Suprapubic skin (tissue), 4 donors: Measurements from ENCODE around the gene PDE3B. TPM values are rescaled to one million over a fixed set of nuclear protein-coding genes. Genes with fewer than 3 reads are reported as not detected.
"Not testable (repeated sequence)": the region's sequence is repeated elsewhere in the genome, so short reads cannot be mapped to it uniquely, and the experiment has no call there.

ENCODE experiments used
- DNase-seq, 2 donors: peaks; one replicate each; pipeline ENCODE4 v3.0.0-alpha.2; 2019; ENCODE audit warnings: low spot score in 2 of 2
- H3K27ac ChIP-seq: fragments of 200-600 bp; sonication (generic); one replicate; pipeline ENCODE4 v1.5.1; 2019
- H3K27me3 ChIP-seq: fragments of 200-600 bp; sonication (generic); one replicate; pipeline ENCODE4 v1.5.1; 2019
- H3K36me3 ChIP-seq: fragments of 200-600 bp; sonication (generic); one replicate; pipeline ENCODE4 v1.5.1; 2019
- H3K4me1 ChIP-seq: fragments of 200-600 bp; sonication (generic); one replicate; pipeline ENCODE4 v1.5.1; 2019
- H3K4me3 ChIP-seq: fragments of 200-600 bp; sonication (generic); one replicate; pipeline ENCODE4 v1.5.1; 2019; ENCODE audit warnings: mild to moderate bottlenecking
- H3K9me3 ChIP-seq: fragments of 200-600 bp; sonication (generic); one replicate; pipeline ENCODE4 v1.5.1; 2019
- CTCF ChIP-seq, 2 donors: fragments of 200-600 bp in 1 of 2; fragments of 450-650 bp in 1 of 2; sonication (generic) in 1 of 2; IDR thresholded peaks; one replicate each; pipeline ENCODE4 v1.5.1; 2016 to 2019; ENCODE audit warnings: antibody characterized with exemption in 2 of 2, mild to moderate bottlenecking in 1 of 2, moderate library complexity in 1 of 2
- EP300 ChIP-seq: sonication (generic); formaldehyde crosslinking; IDR thresholded peaks from one replicate; pipeline ENCODE4 v1.6.1; 2017; ENCODE audit warnings: antibody characterized with exemption
- POLR2A ChIP-seq, 2 donors: fragments of 450-650 bp; IDR thresholded peaks; one replicate each; pipeline ENCODE4 v1.6.1; 2017; ENCODE audit warnings: antibody characterized with exemption in 2 of 2, mild to moderate bottlenecking in 2 of 2, moderate library complexity in 2 of 2
- POLR2AphosphoS5 ChIP-seq, 3 donors: sonication (generic); formaldehyde crosslinking; IDR thresholded peaks; one replicate each; pipeline ENCODE4 v1.6.1; 2017; ENCODE audit warnings: antibody characterized with exemption in 3 of 3
- WGBS: methylation state at CpG from one replicate; pipeline ENCODE4 v1.1.5; 2018; 5-methylcytosine and 5-hydroxymethylcytosine counted together
- total RNA-seq, 4 donors: library from RNA; depleted of rRNA; stranded (reverse); fragments of >200 nt; gene quantifications; one replicate each; pipeline ENCODE4 v1.1.0, GENCODE V29; 2016

The PDE3B gene
- total RNA-seq, 4 donors from 2014 or later = 1.9 to 6.8 (median 2.7) TPM

GRCh38 chr11:14860511-14860910 lies 216.9 kb downstream of the PDE3B start:
- Histone ChIP-seq H3K4me3 (no peak overlapping the region), H3K4me1 (no peaks in the 10 kb centered on the region), H3K36me3 (no peaks in the 10 kb centered on the region), H3K27me3 (no peaks in the 10 kb centered on the region), H3K9me3 (no peaks in the 10 kb centered on the region), H3K27ac (no peak overlapping the region)
- DNase-seq = no peak
- no peak for TF ChIP-seq POLR2A (IDR thresholded peaks at IDR 0.05)
- TF ChIP-seq POLR2AphosphoS5 (IDR thresholded peaks at IDR 0.05) = no peak
- no peak for TF ChIP-seq CTCF (IDR thresholded peaks at IDR 0.05)
- TF ChIP-seq EP300 = no peak
- WGBS = 85% methylated on average over 2 of the region's 2 CpGs

GRCh38 chr11:14861680-14862079 lies 218.1 kb downstream of the PDE3B start:
- Histone ChIP-seq H3K27me3 (no peaks in the 10 kb centered on the region), H3K9me3 (no peaks in the 10 kb centered on the region), H3K27ac (no peak overlapping the region), H3K4me3 (no peak overlapping the region), H3K36me3 (no peaks in the 10 kb centered on the region), H3K4me1 (no peaks in the 10 kb centered on the region)
- no peak for DNase-seq
- 94% methylated on average over 1 of the region's 1 CpG for WGBS
- TF ChIP-seq POLR2AphosphoS5 (IDR thresholded peaks at IDR 0.05) (no peak), CTCF (IDR thresholded peaks at IDR 0.05) (no peak), EP300 (no peak), POLR2A (IDR thresholded peaks at IDR 0.05) (no peak)

GRCh38 chr11:14863775-14864174 lies 220.2 kb downstream of the PDE3B start:
- not testable (repeated sequence) for H3K27ac ChIP-seq, H3K4me1 ChIP-seq, DNase-seq, H3K36me3 ChIP-seq, H3K4me3 ChIP-seq, H3K9me3 ChIP-seq, H3K27me3 ChIP-seq
- 94% methylated on average over 4 of the region's 4 CpGs for WGBS

GRCh38 chr11:14872032-14872431 lies 228.4 kb downstream of the PDE3B start:
- H3K4me3 ChIP-seq = no peak overlapping the region
- no peak overlapping the region for H3K27ac ChIP-seq
- H3K27me3 ChIP-seq = no peaks in the 10 kb centered on the region
- H3K36me3 ChIP-seq = peaks cover 13% of the 10 kb centered on the region
- TF ChIP-seq POLR2A (IDR thresholded peaks at IDR 0.05) (no peak), EP300 (no peak), CTCF (IDR thresholded peaks at IDR 0.05) (no peak), POLR2AphosphoS5 (IDR thresholded peaks at IDR 0.05) (no peak)
- H3K4me1 ChIP-seq = no peaks in the 10 kb centered on the region
- DNase-seq = no peak
- no peaks in the 10 kb centered on the region for H3K9me3 ChIP-seq

GRCh38 chr11:14873632-14874031 lies 230.0 kb downstream of the PDE3B start:
- 85% methylated on average over 4 of the region's 4 CpGs for WGBS
- Histone ChIP-seq H3K27me3 (no peaks in the 10 kb centered on the region), H3K9me3 (no peaks in the 10 kb centered on the region), H3K36me3 (peaks cover 29% of the 10 kb centered on the region), H3K27ac (no peak overlapping the region), H3K4me1 (no peaks in the 10 kb centered on the region), H3K4me3 (no peak overlapping the region)
- no peak for DNase-seq
- TF ChIP-seq POLR2AphosphoS5 (IDR thresholded peaks at IDR 0.05) = no peak
- TF ChIP-seq POLR2A (IDR thresholded peaks at IDR 0.05) = no peak
- no peak for TF ChIP-seq CTCF (IDR thresholded peaks at IDR 0.05)
- TF ChIP-seq EP300 = no peak

GRCh38 chr11:14875163-14875562 lies 231.6 kb downstream of the PDE3B start:
- no peaks in the 10 kb centered on the region for H3K4me1 ChIP-seq
- H3K27me3 ChIP-seq = no peaks in the 10 kb centered on the region

More at GRCh38 chr11:14875163-14875562, 231.6 kb downstream of the PDE3B start:
- H3K36me3 ChIP-seq = peaks cover 43% of the 10 kb centered on the region
- DNase-seq = no peak
- H3K9me3 ChIP-seq = no peaks in the 10 kb centered on the region
- TF ChIP-seq EP300 = no peak
- TF ChIP-seq CTCF (IDR thresholded peaks at IDR 0.05) = no peak
- no peak for TF ChIP-seq POLR2A (IDR thresholded peaks at IDR 0.05)
- no peak for TF ChIP-seq POLR2AphosphoS5 (IDR thresholded peaks at IDR 0.05)
- 95% methylated on average over 5 of the region's 5 CpGs for WGBS
- H3K4me3 ChIP-seq = no peak overlapping the region
- no peak overlapping the region for H3K27ac ChIP-seq
